Prostate gland (tissue), 2 donors: Measurements from ENCODE around the gene NEURL1. TPM values are rescaled to one million over a fixed set of nuclear protein-coding genes. Genes with fewer than 3 reads are reported as not detected.

Experiments used
- DNase-seq: peaks from one replicate; pipeline ENCODE4 v3.0.0-alpha.2; 2019; ENCODE audit warnings: low spot score
- H3K27ac ChIP-seq, 2 donors: fragments of 200-600 bp; sonication (generic); 2 replicates each; pipeline ENCODE4 v1.5.1; 2017 to 2019
- H3K27me3 ChIP-seq: fragments of 200-600 bp; sonication (generic); replicated peaks from 2 replicates; pipeline ENCODE4 v1.5.1; 2019; ENCODE audit not compliant: insufficient read depth
- H3K36me3 ChIP-seq, 2 donors: fragments of 200-600 bp; sonication (generic); 1 replicate in 1 of 2; 2 replicates in 1 of 2; pipeline versions ENCODE4 v1.5.1 to v1.8.1; 2017 to 2019
- H3K4me1 ChIP-seq: fragments of 200-600 bp; sonication (generic); replicated peaks from 2 replicates; pipeline ENCODE4 v1.5.1; 2019
- H3K4me3 ChIP-seq, 2 donors: fragments of 200-600 bp; sonication (generic); 2 replicates each; pipeline ENCODE4 v1.5.1; 2017 to 2019
- H3K9me3 ChIP-seq: fragments of 200-600 bp; sonication (generic); 2 replicates; pipeline ENCODE4 v1.5.1; 2017
- CTCF ChIP-seq, 4 experiments: fragments of 200-600 bp in 2 of 4; fragments of 450-650 bp in 2 of 4; sonication (generic) in 2 of 4; IDR thresholded peaks; 1 replicate in 3 of 4; 2 replicates in 1 of 4; pipeline ENCODE4 v1.5.1; 2016 to 2019; ENCODE audit warnings: antibody characterized with exemption in 4 of 4, mild to moderate bottlenecking in 2 of 4, moderate library complexity in 2 of 4
- POLR2A ChIP-seq: fragments of 450-650 bp; IDR thresholded peaks from one replicate; pipeline ENCODE4 v1.6.1; 2016; ENCODE audit warnings: antibody characterized with exemption, mild to moderate bottlenecking
- POLR2AphosphoS5 ChIP-seq: sonication (generic); formaldehyde crosslinking; IDR thresholded peaks from one replicate; pipeline ENCODE4 v1.6.1; 2017; ENCODE audit warnings: antibody characterized with exemption
- WGBS: methylation state at CpG from one replicate; pipeline ENCODE4 v1.1.5; 2018; 5-methylcytosine and 5-hydroxymethylcytosine counted together
- intact Hi-C: fragments of 100-400 bp; cut with DNase I; formaldehyde crosslinking; loops from one replicate; pipeline ENCODE4 v1.14.2; 2022
- total RNA-seq, 2 donors: library from RNA; depleted of rRNA; stranded (reverse); fragments of >200 nt; gene quantifications; one replicate each; pipeline ENCODE4 v1.1.0, GENCODE V29; 2016

Gene NEURL1
- total RNA-seq, 2 donors from 2014 or later = 0.96 to 10.5 TPM

- Histone ChIP-seq H3K9me3 (no peaks in the 10 kb centered on the region), H3K27me3 (no peaks in the 10 kb centered on the region), H3K4me1 (no peaks in the 10 kb centered on the region), H3K36me3 (no peaks in the 10 kb centered on the region), H3K27ac (no peak overlapping the region), H3K4me3 (no peak overlapping the region)
- no peak for DNase-seq
- TF ChIP-seq CTCF (IDR thresholded peaks at IDR 0.05) = no peak
- TF ChIP-seq POLR2A = no peak
- TF ChIP-seq POLR2AphosphoS5 = no peak
- intact Hi-C loops = no loop called here
- 91% methylated on average over 12 of the region's 12 CpGs for WGBS
These were observed 63.0 kb downstream of the NEURL1 start for GRCh38 chr10:103556383-103557007.

- Histone ChIP-seq H3K36me3 (no peaks in the 10 kb centered on the region), H3K4me3 (no peak overlapping the region), H3K9me3 (no peaks in the 10 kb centered on the region), H3K27ac (no peak overlapping the region), H3K4me1 (no peaks in the 10 kb centered on the region), H3K27me3 (no peaks in the 10 kb centered on the region)
- no peak for DNase-seq
- 97% methylated on average over 10 of the region's 10 CpGs for WGBS
- TF ChIP-seq CTCF (IDR thresholded peaks at IDR 0.05) (no peak), POLR2AphosphoS5 (no peak), POLR2A (no peak)
- intact Hi-C loops = no loop called here
These were observed 64.0 kb downstream of the NEURL1 start for GRCh38 chr10:103557455-103557854.

- no peak for DNase-seq
- Histone ChIP-seq H3K4me3 (no peak overlapping the region), H3K27me3 (no peaks in the 10 kb centered on the region), H3K27ac (no peak overlapping the region), H3K4me1 (no peaks in the 10 kb centered on the region), H3K9me3 (no peaks in the 10 kb centered on the region), H3K36me3 (no peaks in the 10 kb centered on the region)
- TF ChIP-seq POLR2A (no peak), POLR2AphosphoS5 (no peak), CTCF (IDR thresholded peaks at IDR 0.05) (no peak)
- intact Hi-C loops = no loop called here
- 74% methylated on average over 9 of the region's 9 CpGs for WGBS
These were observed 65.4 kb downstream of the NEURL1 start for GRCh38 chr10:103558911-103559310.

- Histone ChIP-seq H3K4me3 (no peak overlapping the region), H3K27ac (no peak overlapping the region), H3K4me1 (no peaks in the 10 kb centered on the region), H3K36me3 (no peaks in the 10 kb centered on the region), H3K27me3 (no peaks in the 10 kb centered on the region), H3K9me3 (no peaks in the 10 kb centered on the region)
- no peak for DNase-seq
- intact Hi-C loops = no loop called here
- WGBS = 78% methylated on average over 9 of the region's 9 CpGs
- no peak for TF ChIP-seq POLR2AphosphoS5
- TF ChIP-seq CTCF (IDR thresholded peaks at IDR 0.05) = no peak
- no peak for TF ChIP-seq POLR2A
These were observed 66.3 kb downstream of the NEURL1 start for GRCh38 chr10:103559776-103560175.

- Histone ChIP-seq H3K4me1 (no peaks in the 10 kb centered on the region), H3K27ac (no peak overlapping the region), H3K36me3 (no peaks in the 10 kb centered on the region), H3K4me3 (no peak overlapping the region), H3K27me3 (no peaks in the 10 kb centered on the region), H3K9me3 (no peaks in the 10 kb centered on the region)
- intact Hi-C loops = no loop called here
- DNase-seq = no peak
- WGBS = 96% methylated on average over 7 of the region's 7 CpGs
- TF ChIP-seq CTCF (IDR thresholded peaks at IDR 0.05) (no peak), POLR2AphosphoS5 (no peak), POLR2A (no peak)
These were observed 67.4 kb downstream of the NEURL1 start for GRCh38 chr10:103560886-103561285.
